Esophagus squamous epithelium (tissue), 4 donors: ENCODE data around the gene AMH.

Experiments used
- CTCF ChIP-seq, 6 experiments: fragments of 450-650 bp in 4 of 6; fragments of 200-600 bp in 2 of 6; sonication (generic) in 2 of 6; IDR thresholded peaks; one replicate each; pipeline ENCODE4 v1.5.1; 2016 to 2019; ENCODE audit warnings: antibody characterized with exemption in 6 of 6, mild to moderate bottlenecking in 4 of 6, moderate library complexity in 4 of 6
- POLR2A ChIP-seq, 4 donors: fragments of 450-650 bp; IDR thresholded peaks; one replicate each; pipeline ENCODE4 v1.6.1; 2017; ENCODE audit warnings: antibody characterized with exemption in 4 of 4, mild to moderate bottlenecking in 4 of 4, moderate library complexity in 3 of 4

GRCh38 chr19:2244125-2244411 is 5.1 kb upstream of the AMH start:
- TF ChIP-seq CTCF (IDR thresholded peaks at IDR 0.05): no peak
- TF ChIP-seq POLR2A (IDR thresholded peaks at IDR 0.05): no peak
